Upper lobe of left lung (tissue), 6 donors: ENCODE measurements around the gene GRIN1. TPM values are rescaled to one million over a fixed set of nuclear protein-coding genes. Genes with fewer than 3 reads are reported as not detected.

Source experiments
- ATAC-seq, 2 donors: fragments of 200-7000 bp; cut with Tn5 transposase; one replicate each; pipeline ENCODE4 v1.9.1; 2022; ENCODE audit warnings: mild to moderate bottlenecking in 2 of 2, moderate library complexity in 2 of 2; ENCODE audit not compliant: low FRiP score in 2 of 2
- DNase-seq, 2 donors: peaks; one replicate each; pipeline ENCODE4 v3.0.0-alpha.2; 2019 to 2020
- H3K27ac ChIP-seq, 4 donors: fragments of 200-600 bp; sonication (generic); one replicate each; pipeline ENCODE4 v1.5.1; 2016 to 2019
- H3K27me3 ChIP-seq, 4 donors: fragments of 200-600 bp; sonication (generic); one replicate each; pipeline ENCODE4 v1.5.1; 2017 to 2019
- H3K36me3 ChIP-seq, 4 donors: fragments of 200-600 bp; sonication (generic); one replicate each; pipeline ENCODE4 v1.5.1; 2016 to 2019
- H3K4me1 ChIP-seq, 4 donors: fragments of 200-600 bp; sonication (generic); one replicate each; pipeline ENCODE4 v1.5.1; 2018 to 2019
- H3K4me3 ChIP-seq, 4 donors: fragments of 200-600 bp; sonication (generic); one replicate each; pipeline ENCODE4 v1.5.1; 2017 to 2019; ENCODE audit warnings: mild to moderate bottlenecking in 2 of 4, moderate library complexity in 1 of 4
- H3K9me3 ChIP-seq, 4 donors: fragments of 200-600 bp; sonication (generic); one replicate each; pipeline ENCODE4 v1.5.1; 2018 to 2019
- EP300 ChIP-seq, 4 donors: sonication (generic); formaldehyde crosslinking; IDR thresholded peaks; one replicate each; pipeline ENCODE4 v1.5.1; 2017; ENCODE audit warnings: antibody characterized with exemption in 4 of 4, control low read depth in 2 of 4
- POLR2A ChIP-seq, 4 donors: fragments of 450-650 bp; IDR thresholded peaks; one replicate each; pipeline ENCODE4 v1.5.1; 2016 to 2017; ENCODE audit warnings: antibody characterized with exemption in 4 of 4, mild to moderate bottlenecking in 2 of 4
- POLR2AphosphoS5 ChIP-seq, 2 donors: sonication (generic); formaldehyde crosslinking; IDR thresholded peaks; one replicate each; pipeline ENCODE4 v1.5.1; 2017; ENCODE audit warnings: antibody characterized with exemption in 2 of 2
- WGBS, 2 donors: methylation state at CpG; one replicate each; pipeline ENCODE4 v1.1.5; 2017 to 2018; 5-methylcytosine and 5-hydroxymethylcytosine counted together
- total RNA-seq, 6 donors: library from RNA; depleted of rRNA in 4 of 6; stranded (reverse); fragments of >200 nt in 4 of 6; gene quantifications; one replicate each; pipeline versions ENCODE4 v1.1.0 to v1.2.1, GENCODE V29; 2016 to 2021
- TF ChIP-seq, protein P1 (sequence below), 6 experiments: fragments of 450-650 bp in 4 of 6; fragments of 200-600 bp in 2 of 6; sonication (generic) in 2 of 6; IDR thresholded peaks; one replicate each; pipeline ENCODE4 v1.5.1; 2016 to 2019; ENCODE audit warnings: antibody characterized with exemption in 6 of 6
- donor health status: DM: no; HTN: no; CAD: no; lungs with moderate emphysema.
- donor health status: DM: no; HTN: yes; CAD: no; lungs with severe emphysema.

The GRIN1 gene
- total RNA-seq, 6 donors from 2014 or later = 0.17 to 2.1 (median 0.49) TPM; not detected in 3

DNA sequence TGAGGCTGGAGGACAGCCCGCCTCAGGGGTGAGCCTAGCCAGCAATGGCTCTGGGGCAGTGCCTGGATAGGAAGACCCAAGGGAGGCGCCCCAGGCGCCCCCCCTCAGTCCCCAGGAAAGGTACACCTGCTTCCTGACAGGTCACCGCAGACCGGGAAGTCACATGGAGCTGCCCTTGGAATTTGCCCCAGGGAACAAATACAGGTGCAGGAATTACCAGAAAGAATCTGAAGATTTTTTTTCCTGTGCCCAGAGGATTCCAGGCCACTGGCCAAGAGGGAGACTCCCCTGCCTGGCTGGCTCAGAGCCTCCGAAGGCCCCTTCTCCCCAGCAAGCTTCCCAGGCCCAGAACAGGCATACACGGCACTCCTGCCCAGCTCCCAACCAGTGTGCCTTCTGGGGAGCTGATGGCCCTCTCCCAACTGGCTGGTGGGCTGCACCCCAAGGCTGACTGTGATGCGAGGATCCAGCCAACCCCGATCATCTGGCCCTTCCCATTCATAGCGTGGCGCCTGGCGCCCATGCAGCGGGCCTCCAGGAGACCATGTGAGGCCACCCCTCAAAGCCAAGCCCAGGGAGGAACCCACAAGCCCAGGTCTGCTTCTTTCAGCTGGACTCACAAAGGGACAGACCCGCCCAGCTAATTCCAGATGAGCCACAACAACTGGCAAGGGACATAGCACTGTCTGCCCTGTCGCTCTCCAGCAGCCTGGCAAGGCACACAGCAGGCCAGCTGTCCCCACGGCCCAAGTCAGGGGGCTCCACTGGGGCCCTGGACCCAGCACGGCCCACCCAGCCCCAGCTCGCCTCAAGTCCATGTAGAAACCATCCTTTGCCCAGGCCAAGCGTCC is 59.3 kb downstream of the GRIN1 start:
- 73 to 74% methylated on average over 3 to 18 of the region's 19 CpGs for WGBS, 2 donors
- ATAC-seq (peak in 1 of 2 donors; percentile 54), DNase-seq (peak; percentile 79 to 83)
- H3K9me3 ChIP-seq = no peaks in the 10 kb centered on the region
- H3K4me3 ChIP-seq = peak overlapping the region in 3 of 4 donors; percentile 75 to 94 (median 76)
- peaks cover 21 to 82% (median 60%) of the 10 kb centered on the region in 4 donors for H3K4me1 ChIP-seq
- TF ChIP-seq POLR2A (IDR thresholded peaks at IDR 0.05) (peak in 1 of 4 donors; percentile 15), EP300 (IDR thresholded peaks at IDR 0.05) (peak in 1 of 4 donors; percentile 60), POLR2AphosphoS5 (IDR thresholded peaks at IDR 0.05) (peak; percentile 25 to 39)
- TF ChIP-seq, protein P1, sequence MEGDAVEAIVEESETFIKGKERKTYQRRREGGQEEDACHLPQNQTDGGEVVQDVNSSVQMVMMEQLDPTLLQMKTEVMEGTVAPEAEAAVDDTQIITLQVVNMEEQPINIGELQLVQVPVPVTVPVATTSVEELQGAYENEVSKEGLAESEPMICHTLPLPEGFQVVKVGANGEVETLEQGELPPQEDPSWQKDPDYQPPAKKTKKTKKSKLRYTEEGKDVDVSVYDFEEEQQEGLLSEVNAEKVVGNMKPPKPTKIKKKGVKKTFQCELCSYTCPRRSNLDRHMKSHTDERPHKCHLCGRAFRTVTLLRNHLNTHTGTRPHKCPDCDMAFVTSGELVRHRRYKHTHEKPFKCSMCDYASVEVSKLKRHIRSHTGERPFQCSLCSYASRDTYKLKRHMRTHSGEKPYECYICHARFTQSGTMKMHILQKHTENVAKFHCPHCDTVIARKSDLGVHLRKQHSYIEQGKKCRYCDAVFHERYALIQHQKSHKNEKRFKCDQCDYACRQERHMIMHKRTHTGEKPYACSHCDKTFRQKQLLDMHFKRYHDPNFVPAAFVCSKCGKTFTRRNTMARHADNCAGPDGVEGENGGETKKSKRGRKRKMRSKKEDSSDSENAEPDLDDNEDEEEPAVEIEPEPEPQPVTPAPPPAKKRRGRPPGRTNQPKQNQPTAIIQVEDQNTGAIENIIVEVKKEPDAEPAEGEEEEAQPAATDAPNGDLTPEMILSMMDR (IDR thresholded peaks at IDR 0.05) = no peak
- H3K36me3 ChIP-seq = no peaks in the 10 kb centered on the region
- H3K27me3 ChIP-seq = no peaks in the 10 kb centered on the region
- peak overlapping the region; percentile 74 to 86 (median 80) for H3K27ac ChIP-seq

DNA sequence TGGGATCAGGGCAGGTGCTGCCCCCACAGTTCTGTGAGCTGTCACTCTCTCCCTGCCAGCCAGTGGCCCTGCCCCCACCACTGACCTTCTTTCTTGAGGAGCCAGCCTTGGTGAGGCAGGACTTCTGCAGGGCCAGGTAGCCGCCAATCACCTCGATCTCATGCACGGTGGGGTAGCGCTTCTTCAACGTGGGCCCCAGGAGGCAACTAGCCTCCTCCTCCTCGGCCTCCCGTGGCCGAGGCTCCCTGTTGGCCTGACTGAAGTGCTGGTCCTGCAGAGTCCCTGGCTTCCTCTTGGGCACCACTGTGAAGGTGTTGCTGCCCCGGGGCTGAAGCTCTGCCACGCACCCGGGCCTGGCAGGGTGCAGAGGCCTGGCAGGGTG is 59.9 kb downstream of the GRIN1 start:
- ATAC-seq = no peak
- Histone ChIP-seq H3K4me1 (peaks cover 24 to 88% (median 66%) of the 10 kb centered on the region in 4 donors), H3K27me3 (no peaks in the 10 kb centered on the region), H3K4me3 (peak overlapping the region in 3 of 4 donors; percentile 75 to 94 (median 76)), H3K9me3 (no peaks in the 10 kb centered on the region), H3K27ac (peak overlapping the region; percentile 58 to 86 (median 79)), H3K36me3 (peaks cover 0 to 1% (median 0%) of the 10 kb centered on the region in 4 donors)
- DNase-seq = peak in 1 of 2 donors; percentile 61
- 80 to 82% methylated on average over 8 to 11 of the region's 11 CpGs for WGBS, 2 donors
- TF ChIP-seq POLR2AphosphoS5 (IDR thresholded peaks at IDR 0.05) (no peak), POLR2A (IDR thresholded peaks at IDR 0.05) (no peak), EP300 (IDR thresholded peaks at IDR 0.05) (no peak)
- TF ChIP-seq, protein P1 (IDR thresholded peaks at IDR 0.05) = no peak

DNA sequence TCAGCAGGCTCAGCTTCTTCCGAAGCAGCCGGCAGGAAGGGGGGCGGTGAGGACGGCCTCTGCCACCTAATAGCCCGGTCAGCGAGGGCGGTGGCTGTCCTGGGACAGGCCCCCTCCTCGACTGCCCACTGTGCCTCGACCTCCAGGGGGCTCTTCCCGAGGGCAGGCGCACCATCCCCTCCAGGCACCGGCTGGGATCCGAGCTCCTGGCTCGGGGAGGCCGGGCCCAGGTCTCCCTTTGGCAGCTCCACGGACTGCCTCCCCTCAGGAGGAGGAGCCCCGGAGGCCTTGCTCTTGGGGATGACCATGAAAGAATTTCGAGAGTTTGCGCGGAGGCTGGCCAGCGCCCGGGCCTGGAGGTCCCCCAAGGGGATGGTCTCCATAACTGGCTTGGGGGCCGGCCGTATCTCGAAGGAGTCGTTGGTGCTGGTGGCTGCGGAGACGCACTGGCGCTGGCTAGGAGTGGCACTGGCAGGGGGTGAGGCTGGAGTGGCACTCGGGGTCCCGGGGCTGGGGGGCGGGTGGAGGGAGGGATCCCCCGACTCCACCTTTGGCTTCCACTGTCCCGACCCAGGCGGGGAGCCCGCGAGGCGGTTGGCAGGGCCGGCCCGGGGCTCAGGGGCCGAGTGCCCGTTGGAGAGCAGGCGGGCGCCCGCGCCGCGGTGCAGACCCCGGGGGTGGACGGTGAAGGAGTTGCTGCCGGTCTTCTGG is 60.6 kb downstream of the GRIN1 start:
- H3K4me1 ChIP-seq = peaks cover 31 to 90% (median 67%) of the 10 kb centered on the region in 4 donors
- DNase-seq (peak in 1 of 2 donors; percentile 90), ATAC-seq (no peak)
- no peak for TF ChIP-seq POLR2AphosphoS5 (IDR thresholded peaks at IDR 0.05)
- TF ChIP-seq, protein P1 (IDR thresholded peaks at IDR 0.05) = no peak
- no peak for TF ChIP-seq EP300 (IDR thresholded peaks at IDR 0.05)
- no peaks in the 10 kb centered on the region for H3K9me3 ChIP-seq
- peak overlapping the region; percentile 25 to 94 (median 76) for H3K4me3 ChIP-seq
- H3K36me3 ChIP-seq = peaks cover 0 to 4% (median 0%) of the 10 kb centered on the region in 4 donors
- no peaks in the 10 kb centered on the region for H3K27me3 ChIP-seq
- peak overlapping the region in 3 of 4 donors; percentile 74 to 86 (median 84) for H3K27ac ChIP-seq
- 18% methylated on average over 10 to 31 of the region's 51 CpGs for WGBS, 2 donors

DNA sequence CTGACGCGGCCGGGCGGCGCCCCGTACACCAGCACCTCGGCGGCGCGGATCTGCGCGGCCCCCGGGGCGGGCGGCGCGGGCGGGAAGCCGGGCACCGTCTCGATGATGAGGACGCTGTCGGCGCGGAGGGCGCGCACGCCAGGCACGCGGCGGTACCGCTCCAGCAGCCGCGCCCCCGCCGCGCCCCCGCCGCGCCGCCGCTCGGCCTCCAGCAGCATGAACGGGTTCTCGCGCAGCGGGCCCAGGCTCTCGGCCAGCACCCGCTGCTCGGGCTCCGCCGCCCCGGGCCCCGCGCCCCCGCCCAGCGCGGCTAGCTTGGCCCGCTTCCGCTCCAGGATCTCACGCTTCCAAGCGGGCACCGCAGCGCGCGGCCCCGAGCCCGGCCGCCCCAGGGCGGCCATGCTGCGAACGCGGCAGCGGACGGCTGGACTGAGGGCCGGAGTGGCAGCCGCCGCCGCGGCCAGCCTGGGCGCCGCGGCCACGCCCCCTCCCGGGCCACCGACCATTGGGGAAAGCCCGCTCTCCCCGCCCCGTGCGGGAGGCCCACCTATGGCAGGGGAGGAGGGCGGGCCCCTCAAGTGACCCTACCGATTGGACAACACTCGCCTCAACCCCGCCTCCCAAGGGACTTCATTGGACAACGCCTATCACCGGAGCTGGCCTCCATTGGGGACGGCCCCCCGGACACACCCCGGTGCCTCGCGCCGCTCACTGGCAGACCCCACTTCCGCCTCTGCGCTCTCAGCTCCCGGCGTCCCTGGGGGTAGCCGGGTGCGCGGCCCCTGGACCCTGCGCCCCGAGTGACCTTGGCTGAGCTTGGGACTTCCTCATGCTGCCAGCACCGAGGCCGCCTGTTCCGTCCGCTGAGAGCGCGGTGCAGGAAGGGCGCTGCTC is 61.6 kb downstream of the GRIN1 start, which contains the start of gene TPRN:
Gene TPRN, minus strand, starts transcription at position 431 of the 894 bp plus-strand sequence. Its CDS starts 30 bp downstream, at position 401.
- Histone ChIP-seq H3K36me3 (peaks cover 0 to 4% (median 0%) of the 10 kb centered on the region in 4 donors), H3K27ac (peak within 1 kb of the TSS; percentile 83 to 92 (median 86)), H3K9me3 (no peaks in the 10 kb centered on the region), H3K27me3 (no peaks in the 10 kb centered on the region), H3K4me1 (peaks cover 35 to 87% (median 63%) of the 10 kb centered on the region in 4 donors), H3K4me3 (peak within 1 kb of the TSS; percentile 52 to 94 (median 76))
- peak; percentile 98 for ATAC-seq
- TF ChIP-seq EP300 (IDR thresholded peaks at IDR 0.05) (peak in 1 of 4 donors; percentile 1), POLR2AphosphoS5 (IDR thresholded peaks at IDR 0.05) (peak; percentile 84 to 87), POLR2A (IDR thresholded peaks at IDR 0.05) (peak in 3 of 4 donors; percentile 74 to 89 (median 83))
- TF ChIP-seq, protein P1 (IDR thresholded peaks at IDR 0.05) = peak in 4 of 6 experiments; percentile 4 to 21 (median 15)
- 1% methylated on average over 33 of the region's 118 CpGs; no CpG with 5 or more reads in 1 of the 2 donors for WGBS, 2 donors
- DNase-seq = peak; percentile 99 to 100
